UCSD-AML1 (cell line): Measurements from ENCODE around the gene SOX6.
"Not testable (repeated sequence)": the region's sequence is repeated elsewhere in the genome, so short reads cannot be mapped to it uniquely, and the experiment has no call there.

ENCODE experiments used
- DNase-seq: peaks from one replicate; lab custom pipeline; 2025; ENCODE audit not compliant: unreplicated experiment; lab: John Stamatoyannopoulos, UW

SOX6 gene

GRCh38 chr11:16052750-16053149 lies 303.6 kb downstream of the SOX6 start:
- DNase-seq: no peak

GRCh38 chr11:16049611-16050010 lies 306.7 kb downstream of the SOX6 start:
- no peak for DNase-seq

- no peak for DNase-seq
Observed at GRCh38 chr11:16047073-16047472, 309.3 kb downstream of the SOX6 start.

GRCh38 chr11:16043617-16044016 lies 312.7 kb downstream of the SOX6 start:
- DNase-seq: no peak

GRCh38 chr11:16041207-16041606 lies 315.1 kb downstream of the SOX6 start:
- no peak for DNase-seq

GRCh38 chr11:16040151-16040550 lies 316.2 kb downstream of the SOX6 start:
- no peak for DNase-seq

- no peak for DNase-seq
Observed at GRCh38 chr11:16037179-16037578, 319.2 kb downstream of the SOX6 start.

GRCh38 chr11:16036218-16036617 lies 320.1 kb downstream of the SOX6 start:
- DNase-seq: no peak

GRCh38 chr11:16034074-16034473 lies 322.3 kb downstream of the SOX6 start:
- no peak for DNase-seq

- DNase-seq: no peak
Observed at GRCh38 chr11:16032974-16033373, 323.4 kb downstream of the SOX6 start.

- DNase-seq: no peak
Observed at GRCh38 chr11:16031210-16031609, 325.1 kb downstream of the SOX6 start.

- no peak for DNase-seq
Observed at GRCh38 chr11:16030664-16031063, 325.7 kb downstream of the SOX6 start.

- not testable (repeated sequence) for DNase-seq
Observed at GRCh38 chr11:16029151-16029550, 327.2 kb downstream of the SOX6 start.

GRCh38 chr11:16028419-16028818 lies 327.9 kb downstream of the SOX6 start:
- DNase-seq: no peak

- no peak for DNase-seq
Observed at GRCh38 chr11:16027621-16028020, 328.7 kb downstream of the SOX6 start.

GRCh38 chr11:16026849-16027248 lies 329.5 kb downstream of the SOX6 start:
- DNase-seq: no peak

- no peak for DNase-seq
Observed at GRCh38 chr11:16018931-16019330, 337.4 kb downstream of the SOX6 start.

GRCh38 chr11:16016468-16016829 lies 339.9 kb downstream of the SOX6 start:
- no peak for DNase-seq

- no peak for DNase-seq
Observed at GRCh38 chr11:16015741-16016467, 340.4 kb downstream of the SOX6 start.

- DNase-seq: no peak
Observed at GRCh38 chr11:16013649-16014275, 342.6 kb downstream of the SOX6 start.

GRCh38 chr11:16013242-16013641 lies 343.1 kb downstream of the SOX6 start:
- no peak for DNase-seq

- DNase-seq: peak; percentile 8
Observed at GRCh38 chr11:16012125-16012751, 344.1 kb downstream of the SOX6 start.
